Ectodermal cell (in vitro differentiated cells): ENCODE measurements around the gene BTK.

Source experiments
- H3K27ac ChIP-seq: 2 replicates; pipeline ENCODE4 v1.7.0; 2013; ENCODE audit warnings: mild to moderate bottlenecking, low read depth, low read length; ENCODE audit not compliant: insufficient read depth, poor library complexity, severe bottlenecking
- H3K27me3 ChIP-seq: 2 replicates; pipeline ENCODE4 v1.7.0; 2013; ENCODE audit warnings: mild to moderate bottlenecking, low read length; ENCODE audit not compliant: insufficient read depth, control insufficient read depth, poor library complexity, severe bottlenecking
- H3K36me3 ChIP-seq: one replicate; pipeline ENCODE4 v1.7.0; 2013; ENCODE audit warnings: low read length; ENCODE audit not compliant: control insufficient read depth, insufficient read depth
- H3K4me1 ChIP-seq: one replicate; pipeline ENCODE4 v1.7.0; 2013; ENCODE audit warnings: low read length; ENCODE audit not compliant: control insufficient read depth, insufficient read depth
- H3K4me3 ChIP-seq: 2 replicates; pipeline ENCODE4 v1.7.0; 2013; ENCODE audit warnings: low read depth, low read length, control low read depth; ENCODE audit not compliant: insufficient read depth
- H3K9me3 ChIP-seq: 2 replicates; pipeline ENCODE4 v1.7.0; 2013; ENCODE audit warnings: mild to moderate bottlenecking, low read length, moderate library complexity; ENCODE audit not compliant: control insufficient read depth
- WGBS, 2 experiments: methylation state at CpG; one replicate each; pipeline ENCODE4 v1.1.7; 2013; ENCODE audit warnings: missing lambda C conversion rate in 2 of 2; 5-methylcytosine and 5-hydroxymethylcytosine counted together

The BTK gene

GRCh38 chrX:101411984-101412383, 26.0 kb upstream of the BTK start:
- H3K4me3 ChIP-seq: no peak overlapping the region
- peaks cover 6% of the 10 kb centered on the region for H3K36me3 ChIP-seq
- no peaks in the 10 kb centered on the region for H3K27me3 ChIP-seq
- 94 to 96% methylated on average over 10 of the region's 10 CpGs for WGBS, 2 experiments
- no peaks in the 10 kb centered on the region for H3K4me1 ChIP-seq
- H3K27ac ChIP-seq: no peak overlapping the region
- H3K9me3 ChIP-seq: no peaks in the 10 kb centered on the region

GRCh38 chrX:101410461-101410860, 24.5 kb upstream of the BTK start:
- peak overlapping the region; percentile 6 for H3K4me3 ChIP-seq
- no peaks in the 10 kb centered on the region for H3K27me3 ChIP-seq
- peaks cover 6% of the 10 kb centered on the region for H3K36me3 ChIP-seq
- H3K4me1 ChIP-seq: no peaks in the 10 kb centered on the region
- H3K27ac ChIP-seq: no peak overlapping the region
- WGBS, 2 experiments: 30 to 82% methylated on average over 2 to 7 of the region's 7 CpGs
- no peaks in the 10 kb centered on the region for H3K9me3 ChIP-seq

GRCh38 chrX:101409043-101409442, 23.1 kb upstream of the BTK start:
- peak overlapping the region; percentile 69 for H3K4me3 ChIP-seq
- WGBS, 2 experiments: 44% methylated on average over 3 to 6 of the region's 6 CpGs
- no peaks in the 10 kb centered on the region for H3K27me3 ChIP-seq
- peaks cover 6% of the 10 kb centered on the region for H3K36me3 ChIP-seq
- H3K9me3 ChIP-seq: no peaks in the 10 kb centered on the region
- H3K27ac ChIP-seq: no peak overlapping the region
- no peaks in the 10 kb centered on the region for H3K4me1 ChIP-seq

- Histone ChIP-seq H3K27ac (peak overlapping the region; percentile 87), H3K4me3 (peak overlapping the region; percentile 69), H3K36me3 (peaks cover 10% of the 10 kb centered on the region), H3K9me3 (no peaks in the 10 kb centered on the region), H3K4me1 (no peaks in the 10 kb centered on the region), H3K27me3 (no peaks in the 10 kb centered on the region)
- 0 to 1% methylated on average over 6 of the region's 8 CpGs for WGBS, 2 experiments
These were observed 22.5 kb upstream of the BTK start for GRCh38 chrX:101408532-101408841.

- Histone ChIP-seq H3K27me3 (no peaks in the 10 kb centered on the region), H3K4me3 (peak within 1 kb of the TSS; percentile 69), H3K36me3 (peaks cover 8% of the 10 kb centered on the region), H3K9me3 (no peaks in the 10 kb centered on the region), H3K27ac (peak within 1 kb of the TSS; percentile 87), H3K4me1 (no peaks in the 10 kb centered on the region)
- 0% methylated on average over 36 to 38 of the region's 47 CpGs for WGBS, 2 experiments
These were observed 21.9 kb upstream of the BTK start, which contains the start of the genes GLA and HNRNPH2 for GRCh38 chrX:101407748-101408531. TSS of gene GLA (minus strand) at chrX:101407925. CDS start at chrX:101407903, 22 bp downstream. TSS of gene HNRNPH2 (plus strand) at chrX:101408222. CDS start at chrX:101411989, 3,767 bp downstream.

- peaks cover 4% of the 10 kb centered on the region for H3K36me3 ChIP-seq
- peak overlapping the region; percentile 81 for H3K27ac ChIP-seq
- 1% methylated on average over 15 of the region's 15 CpGs for WGBS, 2 experiments
- H3K4me1 ChIP-seq: no peaks in the 10 kb centered on the region
- H3K9me3 ChIP-seq: no peaks in the 10 kb centered on the region
- H3K27me3 ChIP-seq: no peaks in the 10 kb centered on the region
- peak overlapping the region; percentile 69 for H3K4me3 ChIP-seq
These were observed 21.3 kb upstream of the BTK start for GRCh38 chrX:101407167-101407747.

GRCh38 chrX:101399825-101400224, 13.8 kb upstream of the BTK start:
- WGBS, 2 experiments: 91 to 97% methylated on average over 3 of the region's 4 CpGs
- no peak overlapping the region for H3K4me3 ChIP-seq
- no peaks in the 10 kb centered on the region for H3K9me3 ChIP-seq
- peaks cover 4% of the 10 kb centered on the region for H3K36me3 ChIP-seq
- no peaks in the 10 kb centered on the region for H3K27me3 ChIP-seq
- no peak overlapping the region for H3K27ac ChIP-seq
- H3K4me1 ChIP-seq: no peaks in the 10 kb centered on the region

- WGBS, 2 experiments: 93 to 97% methylated on average over 2 to 4 of the region's 4 CpGs
- Histone ChIP-seq H3K4me3 (no peak overlapping the region), H3K9me3 (no peaks in the 10 kb centered on the region), H3K36me3 (peaks cover 1% of the 10 kb centered on the region), H3K4me1 (no peaks in the 10 kb centered on the region), H3K27ac (no peak overlapping the region), H3K27me3 (no peaks in the 10 kb centered on the region)
These were observed 12.7 kb upstream of the BTK start for GRCh38 chrX:101398694-101399093.

GRCh38 chrX:101397779-101398178, 11.8 kb upstream of the BTK start:
- Histone ChIP-seq H3K27me3 (no peaks in the 10 kb centered on the region), H3K9me3 (no peaks in the 10 kb centered on the region), H3K27ac (no peak overlapping the region), H3K4me3 (no peak overlapping the region), H3K4me1 (no peaks in the 10 kb centered on the region), H3K36me3 (no peaks in the 10 kb centered on the region)
- WGBS, 2 experiments: 64 to 72% methylated on average over 4 of the region's 4 CpGs

- H3K9me3 ChIP-seq: no peaks in the 10 kb centered on the region
- H3K4me3 ChIP-seq: no peak overlapping the region
- H3K4me1 ChIP-seq: no peaks in the 10 kb centered on the region
- H3K36me3 ChIP-seq: no peaks in the 10 kb centered on the region
- WGBS, 2 experiments: 94 to 100% methylated on average over 1 of the region's 1 CpG
- H3K27ac ChIP-seq: no peak overlapping the region
- no peaks in the 10 kb centered on the region for H3K27me3 ChIP-seq
These were observed 9.8 kb upstream of the BTK start for GRCh38 chrX:101395789-101396188.
